Hepatic stellate cell (primary cell): Measurements from ENCODE around the gene PDE8A.

Experiments
- DNase-seq: peaks from one replicate; pipeline ENCODE4 v3.0.0; 2011; ENCODE audit warnings: low spot score

Gene PDE8A, protein sequence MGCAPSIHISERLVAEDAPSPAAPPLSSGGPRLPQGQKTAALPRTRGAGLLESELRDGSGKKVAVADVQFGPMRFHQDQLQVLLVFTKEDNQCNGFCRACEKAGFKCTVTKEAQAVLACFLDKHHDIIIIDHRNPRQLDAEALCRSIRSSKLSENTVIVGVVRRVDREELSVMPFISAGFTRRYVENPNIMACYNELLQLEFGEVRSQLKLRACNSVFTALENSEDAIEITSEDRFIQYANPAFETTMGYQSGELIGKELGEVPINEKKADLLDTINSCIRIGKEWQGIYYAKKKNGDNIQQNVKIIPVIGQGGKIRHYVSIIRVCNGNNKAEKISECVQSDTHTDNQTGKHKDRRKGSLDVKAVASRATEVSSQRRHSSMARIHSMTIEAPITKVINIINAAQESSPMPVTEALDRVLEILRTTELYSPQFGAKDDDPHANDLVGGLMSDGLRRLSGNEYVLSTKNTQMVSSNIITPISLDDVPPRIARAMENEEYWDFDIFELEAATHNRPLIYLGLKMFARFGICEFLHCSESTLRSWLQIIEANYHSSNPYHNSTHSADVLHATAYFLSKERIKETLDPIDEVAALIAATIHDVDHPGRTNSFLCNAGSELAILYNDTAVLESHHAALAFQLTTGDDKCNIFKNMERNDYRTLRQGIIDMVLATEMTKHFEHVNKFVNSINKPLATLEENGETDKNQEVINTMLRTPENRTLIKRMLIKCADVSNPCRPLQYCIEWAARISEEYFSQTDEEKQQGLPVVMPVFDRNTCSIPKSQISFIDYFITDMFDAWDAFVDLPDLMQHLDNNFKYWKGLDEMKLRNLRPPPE

DNA sequence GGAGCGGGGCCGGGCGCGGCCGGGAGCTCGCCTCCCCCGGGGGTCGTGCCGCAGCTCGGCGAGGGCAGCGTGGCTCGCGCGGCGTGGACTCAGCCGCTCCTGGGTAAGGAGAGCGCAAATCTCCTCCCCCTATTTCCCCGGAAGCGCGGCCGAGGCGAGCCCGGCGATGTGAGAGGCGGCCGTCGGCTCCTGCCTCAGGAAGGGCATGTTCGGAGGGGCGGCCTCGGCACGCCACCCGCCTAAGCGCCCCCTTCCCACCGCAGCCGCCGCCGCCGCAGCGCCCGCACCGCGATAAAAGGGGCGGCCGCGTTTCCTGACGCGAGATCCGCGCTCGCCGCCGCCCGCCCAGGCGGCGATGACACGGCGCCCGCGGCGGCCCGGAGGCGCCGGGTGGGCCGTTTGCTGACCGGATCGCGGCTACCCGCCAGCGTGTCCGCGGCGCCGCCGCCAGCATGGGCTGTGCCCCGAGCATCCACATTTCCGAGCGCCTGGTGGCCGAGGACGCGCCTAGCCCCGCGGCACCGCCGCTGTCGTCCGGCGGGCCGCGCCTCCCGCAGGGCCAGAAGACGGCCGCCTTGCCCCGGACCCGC is at the start of gene PDE8A:
Gene PDE8A (plus strand): TSS at position 146 of the 590 bp plus-strand sequence. CDS start 307 bp downstream, at position 453.
- peak; percentile 60 for DNase-seq

DNA sequence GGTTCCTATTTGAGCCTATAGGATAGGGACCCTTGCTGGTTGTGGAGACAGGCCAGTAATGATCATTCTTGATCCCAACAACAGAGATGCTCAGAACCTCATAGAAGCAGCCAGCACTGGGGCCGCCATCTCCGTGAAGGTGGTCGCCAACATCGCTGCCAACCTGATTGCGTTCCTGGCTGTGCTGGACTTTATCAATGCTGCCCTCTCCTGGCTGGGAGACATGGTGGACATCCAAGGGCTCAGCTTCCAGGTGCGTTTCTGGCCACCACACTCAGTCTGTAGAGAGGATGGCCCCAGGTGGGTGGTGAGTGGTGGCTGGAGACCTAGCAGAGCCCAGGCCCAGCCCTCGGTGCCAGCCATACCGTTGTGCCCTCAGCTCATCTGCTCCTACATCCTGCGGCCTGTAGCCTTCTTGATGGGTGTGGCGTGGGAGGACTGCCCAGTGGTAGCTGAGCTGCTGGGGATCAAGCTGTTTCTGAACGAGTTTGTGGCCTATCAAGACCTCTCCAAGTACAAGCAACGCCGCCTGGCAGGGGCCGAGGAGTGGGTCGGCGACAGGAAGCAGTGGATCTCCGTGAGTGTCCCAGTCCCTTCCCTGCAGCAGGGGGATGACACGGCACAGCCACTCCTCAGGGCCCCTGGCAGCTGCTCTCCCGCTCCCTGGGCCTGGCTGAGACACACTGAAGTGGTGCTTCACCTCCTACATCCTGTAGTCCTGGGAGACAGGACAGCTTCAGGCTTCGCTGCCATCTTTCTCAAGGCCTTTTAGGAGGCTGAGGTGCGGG is 46.5 kb upstream of the PDE8A start:
- no peak for DNase-seq

DNA sequence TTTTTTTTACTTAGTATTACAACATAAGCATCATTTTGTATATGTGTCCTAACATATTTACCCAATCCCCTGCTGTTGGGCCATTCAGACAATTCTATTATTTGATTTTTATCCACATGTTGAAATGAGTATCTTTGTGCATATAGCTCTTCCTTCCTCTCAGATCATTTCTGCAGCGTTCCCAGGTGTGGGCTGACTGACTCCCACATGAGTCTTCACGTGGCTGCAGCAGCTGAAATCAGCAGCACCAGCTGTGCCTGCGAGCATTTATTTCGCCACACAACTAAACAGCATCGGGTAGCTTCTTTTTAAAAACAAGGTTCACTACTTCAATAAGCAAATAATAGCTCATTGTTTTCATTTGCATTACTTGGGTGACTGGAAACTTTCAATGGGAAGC is 44.5 kb upstream of the PDE8A start:
- no peak for DNase-seq

DNA sequence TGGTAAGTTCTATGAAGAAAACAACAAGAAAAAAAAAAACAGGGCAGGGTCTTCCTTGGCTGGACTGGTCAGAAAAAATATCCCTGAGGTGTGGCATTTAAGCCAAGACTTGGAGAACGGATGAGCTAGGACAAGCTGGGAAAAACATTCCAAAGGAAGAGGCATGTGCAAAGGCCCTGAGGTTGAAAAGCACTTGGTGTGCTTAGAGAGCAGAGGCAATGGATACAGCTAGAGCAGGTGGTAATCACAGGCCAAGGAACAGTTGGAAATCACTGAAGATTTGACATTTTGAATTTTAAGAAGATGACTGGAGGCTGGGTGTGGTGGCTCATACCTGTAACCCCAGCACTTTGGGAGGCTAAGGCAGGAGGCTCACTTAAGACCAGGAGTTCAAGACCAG is 42.9 kb upstream of the PDE8A start:
- no peak for DNase-seq

DNA sequence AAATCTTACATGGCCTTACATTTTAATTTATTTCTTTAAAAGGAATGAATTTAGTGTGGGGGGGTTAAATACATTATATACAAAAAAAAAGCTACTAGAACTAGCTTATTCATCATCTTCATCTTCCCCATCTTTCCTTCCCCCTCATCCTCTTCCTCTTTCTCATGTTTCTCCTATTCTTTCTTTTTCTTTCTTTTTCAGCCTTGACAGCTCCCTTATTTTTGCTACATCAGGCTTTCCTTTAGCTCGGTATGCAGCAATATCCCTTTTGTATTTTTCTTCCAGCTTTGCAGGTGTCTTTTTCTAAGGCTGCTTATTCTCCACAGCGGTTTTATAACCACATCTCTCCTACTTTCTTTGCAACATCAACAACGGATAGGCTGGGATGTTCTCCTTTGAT is 41.3 kb upstream of the PDE8A start:
- DNase-seq, result no peak

DNA sequence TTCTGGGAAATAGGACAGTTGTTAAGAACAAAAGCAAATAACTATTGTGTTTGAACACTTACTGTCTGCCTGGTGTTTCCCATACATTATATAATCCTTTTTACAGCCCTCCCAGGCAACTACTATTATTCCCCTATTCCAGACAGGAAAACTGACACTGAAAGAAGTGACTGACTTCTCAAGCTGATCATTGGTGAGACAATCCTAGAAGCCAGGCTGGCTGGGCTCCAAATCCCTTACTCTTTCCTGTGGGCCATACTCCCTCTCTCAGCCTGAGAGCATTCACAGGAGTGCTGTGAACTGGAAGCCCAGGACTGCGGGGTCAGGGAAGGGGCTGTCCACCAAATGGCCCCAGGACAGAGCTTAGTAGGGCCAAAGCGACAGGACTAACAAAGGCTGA is 39.2 kb upstream of the PDE8A start:
- no peak for DNase-seq

DNA sequence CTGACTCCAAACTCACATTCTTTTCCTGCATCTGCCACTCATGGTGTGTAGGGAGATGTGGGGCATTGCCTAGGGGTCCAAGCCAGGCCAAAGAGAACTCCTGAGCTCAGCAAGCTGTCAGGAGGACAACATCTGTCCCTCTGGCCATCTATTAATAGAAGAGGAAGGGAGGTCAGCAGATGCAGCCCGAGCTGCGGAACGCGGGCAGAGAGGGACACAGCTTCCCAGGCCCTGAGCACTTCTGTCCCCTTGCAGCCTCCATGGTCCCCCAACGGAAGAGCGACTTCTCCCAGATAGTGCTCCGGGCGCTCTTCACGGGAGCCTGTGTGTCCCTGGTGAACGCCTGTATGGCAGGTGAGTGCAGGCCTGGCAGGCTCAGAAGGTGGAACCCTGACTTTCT is 37.3 kb upstream of the PDE8A start:
- no peak for DNase-seq

DNA sequence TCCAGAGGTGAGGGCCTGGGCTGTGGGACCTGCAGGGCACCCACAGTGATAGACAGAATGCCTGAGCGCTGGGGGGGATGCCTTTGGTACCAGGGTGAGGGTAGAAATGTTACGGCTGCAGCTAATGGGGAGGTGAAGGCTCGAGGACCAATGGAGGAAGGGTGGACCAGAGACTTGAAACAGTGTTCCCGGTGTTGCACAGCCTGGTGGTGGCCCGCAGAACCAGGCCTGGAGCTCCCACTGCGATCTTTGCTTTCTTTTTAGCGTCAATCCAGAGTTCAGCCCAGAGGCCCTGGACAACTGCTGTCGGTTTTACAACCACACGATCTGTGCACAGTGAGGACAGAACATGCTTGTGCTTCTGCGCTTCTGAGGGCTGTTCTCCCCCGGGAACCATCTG is 36.8 kb upstream of the PDE8A start:
- no peak for DNase-seq

DNA sequence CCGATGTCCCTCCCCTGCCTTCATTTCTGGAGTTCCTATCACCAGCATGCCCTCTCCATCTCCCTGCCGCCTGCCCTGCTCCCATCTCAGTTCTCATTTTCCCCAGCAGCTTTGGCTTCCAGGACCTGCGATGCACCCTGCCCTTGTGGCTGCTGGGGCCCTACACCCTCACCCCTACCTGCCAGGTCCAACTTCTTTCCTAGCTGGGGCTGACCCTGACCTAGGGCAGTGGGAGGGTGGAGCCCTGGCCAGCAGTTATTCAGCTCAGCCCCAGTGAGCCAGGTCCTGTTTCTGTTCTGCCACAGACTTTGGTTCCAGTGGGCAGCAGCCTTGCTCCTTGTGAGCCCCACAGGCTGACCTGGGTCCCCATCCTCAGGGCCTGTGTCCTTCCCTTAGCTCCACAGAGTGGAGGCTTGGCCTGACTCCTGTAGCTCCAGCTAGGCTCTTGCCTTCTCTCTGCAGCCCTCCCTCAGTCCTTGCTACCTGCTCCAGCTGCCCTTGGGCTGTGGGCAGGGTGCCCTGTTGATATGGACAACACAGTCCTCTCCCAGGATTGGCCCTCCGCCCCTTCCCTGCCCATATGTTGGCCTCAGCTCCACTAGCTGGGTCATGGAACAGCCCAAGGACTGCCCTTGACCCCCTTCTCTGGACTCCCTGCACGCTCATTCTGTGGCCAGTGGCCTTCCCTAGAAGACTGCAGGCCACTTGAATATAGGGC is 34.7 kb upstream of the PDE8A start:
- DNase-seq, result no peak

DNA sequence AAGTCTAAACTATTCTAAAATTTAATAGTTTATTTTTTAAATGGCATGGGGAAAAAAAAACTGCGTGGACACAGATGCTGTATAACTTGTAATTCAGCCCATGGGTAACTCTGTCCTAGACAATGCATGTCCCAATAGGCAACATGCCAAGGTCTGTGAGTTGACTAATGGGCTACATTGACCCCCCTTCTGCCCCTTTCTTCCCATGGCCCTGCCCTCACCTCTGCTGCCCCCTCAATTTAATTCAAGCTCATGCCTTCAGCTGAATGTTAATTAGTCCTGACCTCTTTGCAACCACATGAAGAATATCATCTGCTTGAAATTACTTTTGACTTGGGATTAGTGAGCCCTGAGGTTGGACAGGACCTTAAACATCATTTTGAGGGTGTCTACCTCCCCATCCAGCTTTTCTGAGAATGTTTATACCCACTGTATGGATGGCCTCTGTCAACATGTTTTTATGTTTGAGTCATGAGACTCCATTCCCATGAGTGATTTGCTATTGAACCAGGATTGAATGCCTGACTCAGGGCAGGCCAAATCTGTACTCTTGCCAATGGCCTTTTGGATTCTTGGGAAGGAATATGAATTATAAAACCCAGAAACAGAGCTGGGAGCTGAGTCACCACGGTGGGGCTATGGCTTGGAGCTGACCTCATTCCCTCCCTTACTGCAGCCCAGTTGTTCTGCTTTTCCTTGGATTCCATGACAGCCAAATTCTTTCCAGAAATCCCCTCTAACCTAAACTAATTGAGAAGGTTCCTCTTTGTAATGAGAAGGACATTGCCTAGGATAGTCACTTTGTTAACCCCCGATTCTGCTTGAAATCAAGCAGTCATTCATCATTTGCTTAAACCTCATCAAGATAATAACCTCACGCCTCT is 33.5 kb upstream of the PDE8A start:
- DNase-seq, result peak; percentile 92

DNA sequence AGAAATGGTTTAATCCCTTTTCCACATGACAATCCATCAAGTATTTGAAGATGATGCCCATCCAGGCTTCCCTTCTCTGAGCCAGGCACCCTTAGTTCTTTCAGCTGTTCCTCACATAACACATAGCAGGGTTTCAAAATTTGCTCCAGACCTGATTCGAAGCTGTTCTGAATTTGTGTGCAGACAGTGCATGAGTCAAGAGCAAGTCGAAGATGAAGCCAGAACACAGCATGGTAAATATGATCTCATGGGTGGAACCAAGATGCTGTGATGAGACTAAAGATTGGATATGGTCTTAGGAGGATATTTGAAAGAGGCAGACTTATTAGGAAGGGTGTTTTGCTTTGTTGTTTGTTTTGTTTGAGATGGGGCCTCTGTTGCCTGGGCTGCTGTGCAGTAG is 32.6 kb upstream of the PDE8A start:
- DNase-seq, result no peak

DNA sequence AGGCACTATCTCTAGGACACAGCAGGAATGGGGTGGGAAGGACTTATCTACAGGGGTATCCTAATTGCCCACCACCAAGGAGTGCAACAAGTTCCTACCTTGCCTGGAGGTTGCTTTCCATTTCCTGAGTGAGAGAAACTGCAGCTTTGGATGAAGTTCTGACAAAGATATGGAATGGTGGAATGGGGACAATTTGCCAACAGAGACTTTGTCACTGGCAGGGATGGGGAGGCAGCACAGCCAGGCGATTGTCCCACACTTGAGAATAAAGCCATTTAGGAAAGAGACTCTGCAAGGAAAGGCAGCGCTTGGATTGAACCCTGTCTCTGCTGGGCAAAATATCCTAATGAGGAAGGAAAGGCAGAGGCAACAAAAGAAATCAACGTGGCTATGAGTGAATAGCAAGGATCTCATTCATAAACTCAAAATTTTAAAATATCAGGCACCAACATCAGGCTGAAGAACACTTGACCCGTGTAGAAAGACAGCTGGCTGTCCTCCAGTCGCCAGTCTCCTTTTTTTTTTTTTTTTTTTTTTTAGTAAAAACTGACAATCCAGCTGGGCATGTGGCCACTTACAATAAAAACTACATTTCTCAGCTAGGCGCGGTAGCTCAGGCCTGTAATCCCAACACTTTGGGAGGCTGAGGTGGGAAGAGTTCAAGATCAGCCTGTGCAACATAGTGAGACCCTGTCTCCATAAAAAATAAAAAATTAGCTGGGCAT is 31.6 kb upstream of the PDE8A start:
- DNase-seq, result peak; percentile 26

DNA sequence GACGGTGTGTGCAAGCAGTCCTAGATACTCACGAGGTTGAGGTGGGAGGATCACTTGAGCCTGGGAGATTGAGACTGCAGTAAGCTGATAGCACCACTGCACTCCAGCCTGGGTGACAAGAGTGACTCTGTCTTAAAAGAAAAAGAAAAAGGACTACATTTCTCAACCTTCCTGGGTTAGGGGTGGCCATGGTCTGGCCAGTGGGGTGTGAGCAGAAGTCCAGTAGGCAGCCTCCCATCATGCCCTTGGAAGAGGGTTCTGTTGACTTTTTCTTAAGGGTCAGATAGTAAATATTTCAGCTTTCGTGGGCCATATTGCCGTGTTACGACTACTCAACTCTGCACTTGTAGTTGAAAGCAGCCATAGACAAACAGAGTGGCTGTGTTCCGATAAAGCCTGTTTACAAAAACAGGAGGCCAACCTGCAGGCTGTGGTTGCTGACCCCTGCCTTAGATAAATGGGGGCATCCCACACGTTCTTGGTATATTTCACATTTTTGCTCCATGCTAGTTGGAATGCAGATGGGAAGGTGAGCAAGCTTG is 31.0 kb upstream of the PDE8A start:
- no peak for DNase-seq

DNA sequence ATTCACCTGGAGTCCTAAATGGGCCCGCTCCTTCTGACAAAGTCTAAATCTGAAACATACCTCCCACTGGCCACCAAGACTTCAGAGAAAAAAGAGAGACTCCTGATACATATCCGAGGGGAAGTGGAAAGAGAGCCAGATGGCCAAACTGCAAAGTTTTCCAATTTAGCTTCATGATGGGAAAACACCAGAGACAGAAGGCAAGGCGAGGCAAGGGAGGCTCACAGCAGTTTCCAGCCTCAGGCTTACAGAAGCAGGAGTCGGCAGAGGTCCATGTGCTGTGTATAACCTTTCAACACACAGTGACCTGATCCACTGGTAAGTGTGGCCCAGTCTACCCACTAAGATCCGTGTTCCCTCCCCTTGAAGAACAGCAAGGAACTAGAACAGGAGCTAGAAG is 29.9 kb upstream of the PDE8A start:
- DNase-seq, result no peak

DNA sequence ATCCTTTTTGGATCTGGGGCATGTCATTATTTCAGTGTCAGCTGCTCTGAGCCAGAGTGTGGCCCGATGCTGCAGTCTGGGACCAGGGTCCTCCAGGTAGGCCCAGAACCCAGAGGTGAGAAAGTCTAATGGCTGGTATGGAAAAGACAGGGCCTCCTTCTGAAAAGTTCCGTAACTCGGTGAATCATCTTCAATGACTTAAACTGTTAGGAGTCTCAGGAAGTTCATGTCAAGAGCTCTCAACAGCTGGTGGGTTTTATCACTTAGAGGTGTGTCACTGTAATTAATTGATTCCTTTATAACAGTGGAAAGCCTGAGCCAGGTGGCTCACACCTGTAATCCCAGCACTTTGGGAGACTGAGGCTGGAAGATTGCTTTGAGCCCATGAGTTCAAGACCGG is 28.5 kb upstream of the PDE8A start:
- no peak for DNase-seq

DNA sequence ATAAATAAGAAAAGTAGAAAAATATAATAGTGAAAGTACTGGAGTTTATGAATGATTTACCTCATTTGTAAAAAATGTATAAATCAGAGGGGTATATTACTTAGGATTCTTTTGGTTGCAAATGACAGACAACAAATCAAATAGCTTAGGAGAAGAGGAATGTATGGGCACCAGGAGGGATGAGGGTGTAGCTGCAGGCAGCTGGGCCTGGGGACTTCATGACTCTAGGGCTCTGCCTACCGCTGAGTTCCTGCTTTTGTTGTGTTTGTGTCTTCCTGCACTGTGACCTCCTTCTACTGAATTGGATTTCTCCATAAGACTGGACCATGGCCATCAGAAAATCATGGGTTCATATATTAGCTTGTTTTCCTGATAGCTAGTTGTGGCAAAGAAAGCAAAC is 27.9 kb upstream of the PDE8A start:
- no peak for DNase-seq

DNA sequence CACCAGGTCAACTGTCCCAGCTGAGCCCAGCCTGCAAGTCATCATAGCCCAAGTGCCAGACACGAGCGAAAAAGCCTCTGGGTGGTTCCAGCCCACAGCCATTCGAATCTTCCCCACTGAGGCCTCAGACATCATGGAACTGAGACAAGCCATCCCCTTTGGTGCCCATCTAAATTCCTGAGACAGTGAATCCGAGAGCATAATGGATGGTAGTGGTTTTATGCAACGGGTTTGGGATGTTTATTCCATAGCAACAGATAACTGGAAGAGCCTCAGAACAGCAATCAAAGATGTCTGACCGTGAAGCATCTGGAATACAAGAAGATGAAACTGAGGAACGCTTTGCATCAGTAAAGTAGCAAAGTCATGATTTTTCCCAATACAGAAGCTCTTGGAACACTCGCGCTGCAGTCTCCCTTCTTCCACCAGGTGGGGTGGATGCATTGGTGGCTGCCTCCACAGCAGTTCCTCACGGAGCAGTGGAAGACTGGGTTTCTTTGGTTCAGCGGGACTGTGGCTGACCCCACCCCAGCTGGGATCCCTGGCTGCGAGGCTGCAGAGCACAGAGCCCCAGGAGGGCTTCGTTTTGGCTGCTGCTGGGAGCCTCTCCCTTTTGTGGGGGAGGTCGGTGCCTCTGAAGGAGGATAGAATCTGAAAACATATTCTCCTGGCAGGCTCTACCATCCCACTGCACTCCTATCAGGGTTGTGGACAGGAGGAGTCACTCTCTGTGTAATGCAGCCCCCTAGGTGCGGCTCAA is 26.4 kb upstream of the PDE8A start:
- peak; percentile 73 for DNase-seq

DNA sequence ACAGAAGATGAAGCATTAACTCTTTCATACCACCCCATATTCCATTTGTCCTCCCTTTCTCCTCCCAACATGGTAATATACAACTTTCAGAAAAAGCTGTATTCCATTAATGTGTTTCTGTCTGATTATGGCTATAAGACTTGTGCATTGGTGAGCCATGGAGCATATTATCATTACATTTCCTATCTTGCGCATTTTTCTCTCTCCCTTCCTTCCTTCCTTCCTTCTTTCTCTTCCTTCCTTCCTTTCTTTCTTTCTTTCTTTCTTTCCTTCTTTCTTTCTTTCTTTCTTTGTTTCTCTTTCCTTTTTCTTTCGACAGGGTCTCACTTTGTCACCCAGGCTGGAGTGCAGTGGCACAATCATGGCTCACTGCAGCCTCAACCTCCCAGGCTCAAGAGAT is 25.5 kb upstream of the PDE8A start:
- no peak for DNase-seq
